H9 (cell line): ENCODE results near the gene TBC1D20. TPM values are rescaled to one million over a fixed set of nuclear protein-coding genes. Genes with fewer than 3 reads are reported as not detected.

ENCODE experiments used
- DNase-seq: peaks from one replicate; pipeline ENCODE4 v3.0.0-alpha.2; 2017
- H2AFZ ChIP-seq: one replicate; pipeline ENCODE4 v1.6.1; 2013; ENCODE audit warnings: mild to moderate bottlenecking, low read length, control low read depth, moderate library complexity
- H2AK5ac ChIP-seq: 2 replicates; pipeline ENCODE4 v1.6.1; 2013; ENCODE audit warnings: low read length, control low read depth, mixed read lengths; ENCODE audit not compliant: insufficient read length
- H2BK120ac ChIP-seq: one replicate; pipeline ENCODE4 v1.6.1; 2013; ENCODE audit warnings: low read depth, mild to moderate bottlenecking, low read length, control low read depth, inconsistent platforms; ENCODE audit not compliant: poor library complexity, severe bottlenecking
- H2BK12ac ChIP-seq: 2 replicates; pipeline ENCODE4 v1.6.1; 2013; ENCODE audit warnings: low read length, control low read depth, mixed read lengths, low read depth; ENCODE audit not compliant: insufficient read length
- H2BK15ac ChIP-seq: 2 replicates; pipeline ENCODE4 v1.6.1; 2013; ENCODE audit warnings: low read depth, low read length, control low read depth
- H2BK20ac ChIP-seq: one replicate; pipeline ENCODE4 v1.6.1; 2013; ENCODE audit warnings: low read depth, mild to moderate bottlenecking, low read length, control low read depth, inconsistent platforms; ENCODE audit not compliant: poor library complexity, severe bottlenecking
- H2BK5ac ChIP-seq: 2 replicates; pipeline ENCODE4 v1.6.1; 2013; ENCODE audit warnings: low read length, control low read depth, mixed read lengths; ENCODE audit not compliant: insufficient read length
- H3K14ac ChIP-seq: 2 replicates; pipeline ENCODE4 v1.6.1; 2013; ENCODE audit warnings: low read length, control low read depth; ENCODE audit not compliant: insufficient read depth
- H3K18ac ChIP-seq: 2 replicates; pipeline ENCODE4 v1.6.1; 2013; ENCODE audit warnings: low read depth, mild to moderate bottlenecking, mixed read lengths, low read length, control low read depth; ENCODE audit not compliant: insufficient read length
- H3K23ac ChIP-seq: 2 replicates; pipeline ENCODE4 v1.6.1; 2013; ENCODE audit warnings: low read length, control low read depth, mixed read lengths, low read depth; ENCODE audit not compliant: insufficient read length
- H3K23me2 ChIP-seq: 2 replicates; pipeline ENCODE4 v1.6.1; 2013; ENCODE audit warnings: low read depth, mild to moderate bottlenecking, mixed read lengths, low read length, control low read depth; ENCODE audit not compliant: insufficient read length, poor library complexity, severe bottlenecking
- H3K27ac ChIP-seq: 2 replicates; pipeline ENCODE4 v1.5.1; 2013; ENCODE audit warnings: low read length, control low read depth, mixed read lengths, low read depth; ENCODE audit not compliant: insufficient read length
- H3K27me3 ChIP-seq: 2 replicates; pipeline ENCODE4 v1.6.1; 2013; ENCODE audit warnings: low read length, control low read depth, inconsistent platforms; ENCODE audit not compliant: insufficient read depth
- H3K4ac ChIP-seq: 2 replicates; pipeline ENCODE4 v1.6.1; 2013; ENCODE audit warnings: low read depth, mild to moderate bottlenecking, control low read depth, inconsistent platforms, low read length, moderate library complexity
- H3K4me1 ChIP-seq: 2 replicates; pipeline ENCODE4 v1.6.1; 2013; ENCODE audit warnings: low read length, control low read depth, inconsistent platforms; ENCODE audit not compliant: insufficient read depth
- H3K4me2 ChIP-seq: 2 replicates; pipeline ENCODE4 v1.6.1; 2013; ENCODE audit warnings: low read length, control low read depth, mixed read lengths; ENCODE audit not compliant: insufficient read length, insufficient read depth
- H3K56ac ChIP-seq: 2 replicates; pipeline ENCODE4 v1.6.1; 2013; ENCODE audit warnings: low read depth, mild to moderate bottlenecking, mixed read lengths, low read length, control low read depth; ENCODE audit not compliant: insufficient read length
- H3K79me1 ChIP-seq: 2 replicates; pipeline ENCODE4 v1.6.1; 2013; ENCODE audit warnings: low read depth, mild to moderate bottlenecking, moderate library complexity, low read length, control low read depth, inconsistent platforms; ENCODE audit not compliant: insufficient read depth, poor library complexity, severe bottlenecking
- H3K79me2 ChIP-seq: 2 replicates; pipeline ENCODE4 v1.6.1; 2013; ENCODE audit warnings: low read length, control low read depth, inconsistent platforms; ENCODE audit not compliant: insufficient read depth
- H3K9ac ChIP-seq: 2 replicates; pipeline ENCODE4 v1.6.1; 2013; ENCODE audit warnings: low read length, control low read depth, mixed read lengths; ENCODE audit not compliant: insufficient read length; ENCODE audit errors: extremely low read depth
- H3K9me3 ChIP-seq: one replicate; pipeline ENCODE4 v1.6.1; 2013; ENCODE audit warnings: low read depth, low read length, inconsistent platforms; ENCODE audit not compliant: control insufficient read depth
- H3T11ph ChIP-seq: one replicate; pipeline ENCODE4 v1.6.1; 2013; ENCODE audit warnings: mild to moderate bottlenecking, low read length, control low read depth, inconsistent platforms
- H4K20me1 ChIP-seq: one replicate; pipeline ENCODE4 v1.6.1; 2013; ENCODE audit not compliant: control insufficient read depth, insufficient read length, insufficient read depth
- H4K5ac ChIP-seq: 2 replicates; pipeline ENCODE4 v1.6.1; 2013; ENCODE audit warnings: low read depth, mild to moderate bottlenecking, mixed read lengths, low read length, control low read depth; ENCODE audit not compliant: insufficient read length
- H4K8ac ChIP-seq: replicated peaks from 2 replicates; pipeline ENCODE4 v1.6.1; 2013; ENCODE audit warnings: low read length, control low read depth, mixed read lengths, low read depth; ENCODE audit not compliant: insufficient read length
- H4K91ac ChIP-seq: 2 replicates; pipeline ENCODE4 v1.6.1; 2013; ENCODE audit warnings: low read depth, mild to moderate bottlenecking, moderate library complexity, mixed read lengths, low read length, control low read depth; ENCODE audit not compliant: insufficient read length
- H3K27ac Mint-ChIP-seq, 3 experiments: 2 replicates in 2 of 3; 3 replicates in 1 of 3; pipeline ENCODE4 v1.8.0; 2020 to 2021; ENCODE audit warnings: mixed read lengths in 3 of 3, mild to moderate bottlenecking in 1 of 3, moderate library complexity in 1 of 3
- H3K27me3 Mint-ChIP-seq: 2 replicates; pipeline ENCODE4 v1.8.0; 2021; ENCODE audit warnings: low read depth, mild to moderate bottlenecking, moderate library complexity, mixed read lengths
- H3K36me3 Mint-ChIP-seq, 3 experiments: 2 replicates in 2 of 3; 3 replicates in 1 of 3; pipeline ENCODE4 v1.8.0; 2020 to 2021; ENCODE audit warnings: low read depth in 3 of 3, mixed read lengths in 3 of 3; ENCODE audit not compliant: insufficient read depth in 1 of 3
- H3K4me1 Mint-ChIP-seq, 2 experiments: 2 replicates each; pipeline ENCODE4 v1.8.0; 2020; ENCODE audit warnings: mixed read lengths in 2 of 2
- H3K4me3 Mint-ChIP-seq, 2 experiments: 2 replicates in 1 of 2; 3 replicates in 1 of 2; pipeline ENCODE4 v1.8.0; 2020 to 2021; ENCODE audit warnings: mild to moderate bottlenecking in 2 of 2, mixed read lengths in 2 of 2, moderate library complexity in 1 of 2
- H3K9me3 Mint-ChIP-seq, 2 experiments: 2 replicates in 1 of 2; 3 replicates in 1 of 2; pipeline ENCODE4 v1.8.0; 2020; ENCODE audit warnings: mild to moderate bottlenecking in 2 of 2, mixed read lengths in 2 of 2, moderate library complexity in 1 of 2
- WGBS: extraction: QIAGEN DNeasy Blood & Tissue Kit; methylation state at CpG from one replicate; pipeline ENCODE4 v1.1.7; 2013; ENCODE audit warnings: missing lambda C conversion rate, low lambda C conversion rate, mixed read lengths; ENCODE audit not compliant: insufficient read length; ENCODE audit errors: extremely low coverage; 5-methylcytosine and 5-hydroxymethylcytosine counted together
- total RNA-seq: library from RNA; stranded (reverse); gene quantifications from 2 replicates; pipeline ENCODE4 v1.2.1, GENCODE V29; 2021
- TF ChIP-seq, protein P1 (sequence below): fragments of 200-600 bp; sonication (generic); conservative IDR thresholded peaks from 3 replicates; pipeline ENCODE4 v1.8.0; 2021; ENCODE audit warnings: antibody characterized with exemption, mild to moderate bottlenecking

The TBC1D20 gene
- total RNA-seq, 1 experiment from 2014 or later: 17.9 TPM

DNA sequence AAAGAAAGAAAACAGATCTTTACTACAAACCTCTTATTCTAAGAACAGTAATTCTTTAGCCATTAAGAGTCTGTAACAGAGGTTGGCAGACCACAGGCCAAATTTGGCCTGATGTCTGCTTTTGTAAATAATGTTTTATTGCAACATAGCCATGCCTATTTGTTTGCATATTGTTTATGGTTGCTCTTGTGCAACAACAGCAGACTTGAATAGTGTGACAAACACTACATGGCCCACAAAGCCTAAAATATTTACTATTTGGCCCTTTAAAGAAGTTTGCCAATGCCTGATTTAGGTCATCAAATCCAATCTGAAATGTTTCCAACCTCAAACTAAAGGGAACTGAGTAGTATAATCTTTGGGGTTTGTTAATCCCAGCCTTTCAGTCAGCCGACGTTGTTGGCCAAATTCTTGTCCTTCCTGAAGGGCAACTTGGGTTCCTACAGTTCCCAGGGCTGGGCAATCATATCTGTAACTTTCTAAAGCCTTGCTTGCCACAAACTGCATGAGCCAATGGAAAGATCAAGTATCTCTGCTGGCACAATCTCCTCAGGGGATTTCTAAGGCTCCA lies 33.9 kb upstream of the TBC1D20 start:
- Histone ChIP-seq H2BK5ac (no peak overlapping the region), H2BK20ac (no peak overlapping the region), H3K18ac (no peak overlapping the region), H2BK12ac (no peak overlapping the region), H3T11ph (no peak overlapping the region), H3K27me3 (no peaks in the 10 kb centered on the region), H4K20me1 (no peaks in the 10 kb centered on the region), H2BK15ac (no peak overlapping the region), H2BK120ac (no peak overlapping the region), H3K23ac (no peak overlapping the region), H3K14ac (no peak overlapping the region), H2AK5ac (no peak overlapping the region), H3K9ac (no peak overlapping the region), H3K27ac (no peak overlapping the region), H3K4ac (no peak overlapping the region), H3K56ac (no peak overlapping the region), H3K4me1 (no peaks in the 10 kb centered on the region), H3K79me2 (no peaks in the 10 kb centered on the region), H3K4me2 (no peak overlapping the region), H4K8ac (no peak overlapping the region), H2AFZ (no peak overlapping the region), H4K5ac (no peak overlapping the region), H4K91ac (no peak overlapping the region), H3K79me1 (no peaks in the 10 kb centered on the region), H3K23me2 (no peaks in the 10 kb centered on the region), H3K9me3 (no peaks in the 10 kb centered on the region)
- Mint-ChIP-seq H3K27me3 (no peaks in the 10 kb centered on the region), H3K4me1 (no peaks in the 10 kb centered on the region), H3K27ac (no peak overlapping the region), H3K9me3 (no peaks in the 10 kb centered on the region), H3K4me3 (no peak overlapping the region), H3K36me3 (peaks cover 42 to 90% (median 77%) of the 10 kb centered on the region in 3 experiments; a peak in 6 of 7 replicates)
- no CpG with 5 or more reads among the region's 2 CpGs for WGBS
- TF ChIP-seq, protein P1, sequence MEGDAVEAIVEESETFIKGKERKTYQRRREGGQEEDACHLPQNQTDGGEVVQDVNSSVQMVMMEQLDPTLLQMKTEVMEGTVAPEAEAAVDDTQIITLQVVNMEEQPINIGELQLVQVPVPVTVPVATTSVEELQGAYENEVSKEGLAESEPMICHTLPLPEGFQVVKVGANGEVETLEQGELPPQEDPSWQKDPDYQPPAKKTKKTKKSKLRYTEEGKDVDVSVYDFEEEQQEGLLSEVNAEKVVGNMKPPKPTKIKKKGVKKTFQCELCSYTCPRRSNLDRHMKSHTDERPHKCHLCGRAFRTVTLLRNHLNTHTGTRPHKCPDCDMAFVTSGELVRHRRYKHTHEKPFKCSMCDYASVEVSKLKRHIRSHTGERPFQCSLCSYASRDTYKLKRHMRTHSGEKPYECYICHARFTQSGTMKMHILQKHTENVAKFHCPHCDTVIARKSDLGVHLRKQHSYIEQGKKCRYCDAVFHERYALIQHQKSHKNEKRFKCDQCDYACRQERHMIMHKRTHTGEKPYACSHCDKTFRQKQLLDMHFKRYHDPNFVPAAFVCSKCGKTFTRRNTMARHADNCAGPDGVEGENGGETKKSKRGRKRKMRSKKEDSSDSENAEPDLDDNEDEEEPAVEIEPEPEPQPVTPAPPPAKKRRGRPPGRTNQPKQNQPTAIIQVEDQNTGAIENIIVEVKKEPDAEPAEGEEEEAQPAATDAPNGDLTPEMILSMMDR: no peak
- no peak for DNase-seq
